Neural progenitor cell (in vitro differentiated cells): ENCODE data around the gene LUZP2. TPM values are rescaled to one million over a fixed set of nuclear protein-coding genes. Genes with fewer than 3 reads are reported as not detected.
A peak's percentile ranks its signal among the peaks of the same experiment; 100 is the strongest.

Experiments
- DNase-seq: peaks from one replicate; pipeline ENCODE4 v3.0.0-alpha.2; 2016; ENCODE audit warnings: low spot score
- H2AFZ ChIP-seq: fragments of 200-600 bp; sonication (generic); replicated peaks from 2 replicates; pipeline ENCODE4 v1.6.1; 2016; ENCODE audit warnings: antibody characterized with exemption
- H3F3A ChIP-seq: fragments of 200-600 bp; sonication (generic); 2 replicates; pipeline ENCODE4 v1.6.1; 2016; ENCODE audit warnings: antibody characterized with exemption, low read depth
- H3K27ac ChIP-seq: fragments of 200-600 bp; sonication (generic); 2 replicates; pipeline ENCODE4 v1.5.1; 2016; ENCODE audit warnings: mild to moderate bottlenecking
- H3K27me3 ChIP-seq: fragments of 200-600 bp; sonication (generic); 2 replicates; pipeline ENCODE4 v1.6.1; 2016; ENCODE audit warnings: mild to moderate bottlenecking, moderate library complexity
- H3K36me3 ChIP-seq: fragments of 200-600 bp; sonication (generic); 2 replicates; pipeline ENCODE4 v1.5.1; 2016
- H3K4me1 ChIP-seq: fragments of 200-600 bp; sonication (generic); 2 replicates; pipeline ENCODE4 v1.6.1; 2016; ENCODE audit warnings: mixed run types
- H3K4me2 ChIP-seq: fragments of 200-600 bp; sonication (generic); 2 replicates; pipeline ENCODE4 v1.6.1; 2016
- H3K4me3 ChIP-seq: fragments of 200-600 bp; sonication (generic); 2 replicates; pipeline ENCODE4 v1.5.1; 2016
- H3K79me2 ChIP-seq: fragments of 200-600 bp; sonication (generic); 2 replicates; pipeline ENCODE4 v1.6.1; 2016; ENCODE audit warnings: low read depth
- H3K9ac ChIP-seq: fragments of 200-600 bp; sonication (generic); 2 replicates; pipeline ENCODE4 v1.6.1; 2016
- H3K9me3 ChIP-seq: fragments of 200-600 bp; sonication (generic); 2 replicates; pipeline ENCODE4 v1.5.1; 2016; ENCODE audit warnings: low read depth
- H4K20me1 ChIP-seq: fragments of 200-600 bp; sonication (generic); 2 replicates; pipeline ENCODE4 v1.6.1; 2016; ENCODE audit warnings: low read depth
- H3K27ac Mint-ChIP-seq: 3 replicates; pipeline ENCODE4 v1.8.0; 2021; ENCODE audit warnings: mixed read lengths
- H3K27me3 Mint-ChIP-seq: 2 replicates; pipeline ENCODE4 v1.8.0; 2022; ENCODE audit warnings: low read depth, mild to moderate bottlenecking, inconsistent platforms, moderate library complexity, mixed read lengths; ENCODE audit not compliant: insufficient read depth
- H3K36me3 Mint-ChIP-seq: 3 replicates; pipeline ENCODE4 v1.8.0; 2021; ENCODE audit warnings: mixed read lengths
- H3K4me1 Mint-ChIP-seq: 3 replicates; pipeline ENCODE4 v1.8.0; 2021; ENCODE audit warnings: mixed read lengths
- H3K4me3 Mint-ChIP-seq: 3 replicates; pipeline ENCODE4 v1.8.0; 2021; ENCODE audit warnings: mild to moderate bottlenecking, moderate library complexity, mixed read lengths
- H3K9me3 Mint-ChIP-seq: 3 replicates; pipeline ENCODE4 v1.8.0; 2020; ENCODE audit warnings: mixed read lengths
- CTCF ChIP-seq: fragments of 200-600 bp; sonication (generic); IDR thresholded peaks from 2 replicates; pipeline ENCODE4 v1.5.1; 2017; ENCODE audit warnings: antibody characterized with exemption, mild to moderate bottlenecking
- EZH2 ChIP-seq: fragments of 200-600 bp; sonication (generic); IDR thresholded peaks from 2 replicates; pipeline ENCODE4 v1.6.1; 2017; ENCODE audit warnings: antibody characterized with exemption, mild to moderate bottlenecking, moderate library complexity
- EZH2phosphoT487 ChIP-seq: fragments of 200-600 bp; sonication (generic); IDR thresholded peaks from 2 replicates; pipeline ENCODE4 v1.6.1; 2017; ENCODE audit warnings: antibody characterized with exemption
- total RNA-seq: library from RNA; depleted of rRNA; stranded (reverse); fragments of >200 nt; gene quantifications from 2 replicates; pipeline ENCODE4 v1.2.3, GENCODE V29; 2015; ENCODE audit warnings: low replicate concordance

Gene LUZP2
- total RNA-seq, 1 donor from 2014 or later: 2.5 TPM

- H3K27me3 ChIP-seq: no peaks in the 10 kb centered on the region
- H3K4me2 ChIP-seq: no peak overlapping the region
- H3K27ac Mint-ChIP-seq: no peak overlapping the region
- H3K9me3 Mint-ChIP-seq: no peaks in the 10 kb centered on the region
- no peak for DNase-seq
- H4K20me1 ChIP-seq: no peaks in the 10 kb centered on the region
- no peak overlapping the region for H3K4me3 ChIP-seq
- H3K36me3 ChIP-seq: no peaks in the 10 kb centered on the region
- no peak overlapping the region for H3K4me3 Mint-ChIP-seq
- peak overlapping the region; percentile 3 for H2AFZ ChIP-seq
- peaks cover 2% of the 10 kb centered on the region for H3K27me3 Mint-ChIP-seq
- H3K36me3 Mint-ChIP-seq: no peaks in the 10 kb centered on the region
- TF ChIP-seq EZH2 (no peak), EZH2phosphoT487 (no peak), CTCF (no peak)
- H3F3A ChIP-seq: no peaks in the 10 kb centered on the region
- H3K4me1 ChIP-seq: no peaks in the 10 kb centered on the region
- no peak overlapping the region for H3K27ac ChIP-seq
- H3K79me2 ChIP-seq: no peaks in the 10 kb centered on the region
- no peaks in the 10 kb centered on the region for H3K9me3 ChIP-seq
- H3K9ac ChIP-seq: no peak overlapping the region
- no peaks in the 10 kb centered on the region for H3K4me1 Mint-ChIP-seq
Measured at GRCh38 chr11:24688981-24689380, 192.1 kb downstream of the LUZP2 start.

GRCh38 chr11:24697522-24698111 lies 200.8 kb downstream of the LUZP2 start:
- H3K4me3 ChIP-seq: no peak overlapping the region
- no peaks in the 10 kb centered on the region for H3K4me1 ChIP-seq
- H3F3A ChIP-seq: no peaks in the 10 kb centered on the region
- no peak overlapping the region for H3K9ac ChIP-seq
- no peak overlapping the region for H3K27ac Mint-ChIP-seq
- no peaks in the 10 kb centered on the region for H3K36me3 Mint-ChIP-seq
- no peaks in the 10 kb centered on the region for H3K27me3 Mint-ChIP-seq
- DNase-seq: no peak
- no peaks in the 10 kb centered on the region for H3K9me3 ChIP-seq
- no peak overlapping the region for H2AFZ ChIP-seq
- H4K20me1 ChIP-seq: no peaks in the 10 kb centered on the region
- H3K4me3 Mint-ChIP-seq: no peak overlapping the region
- H3K79me2 ChIP-seq: no peaks in the 10 kb centered on the region
- H3K36me3 ChIP-seq: no peaks in the 10 kb centered on the region
- H3K4me1 Mint-ChIP-seq: no peaks in the 10 kb centered on the region
- H3K9me3 Mint-ChIP-seq: no peaks in the 10 kb centered on the region
- TF ChIP-seq CTCF (no peak), EZH2phosphoT487 (no peak), EZH2 (no peak)
- H3K27me3 ChIP-seq: no peaks in the 10 kb centered on the region
- no peak overlapping the region for H3K4me2 ChIP-seq
- H3K27ac ChIP-seq: no peak overlapping the region

- Histone ChIP-seq H3F3A (no peaks in the 10 kb centered on the region), H3K4me1 (no peaks in the 10 kb centered on the region), H3K36me3 (no peaks in the 10 kb centered on the region), H3K4me3 (no peak overlapping the region), H2AFZ (no peak overlapping the region), H3K27me3 (no peaks in the 10 kb centered on the region), H4K20me1 (no peaks in the 10 kb centered on the region), H3K9me3 (no peaks in the 10 kb centered on the region), H3K9ac (no peak overlapping the region), H3K4me2 (no peak overlapping the region), H3K27ac (no peak overlapping the region), H3K79me2 (no peaks in the 10 kb centered on the region)
- no peak overlapping the region for H3K27ac Mint-ChIP-seq
- TF ChIP-seq CTCF (no peak), EZH2 (no peak), EZH2phosphoT487 (no peak)
- no peak overlapping the region for H3K4me3 Mint-ChIP-seq
- peaks cover 1% of the 10 kb centered on the region for H3K4me1 Mint-ChIP-seq
- H3K27me3 Mint-ChIP-seq: no peaks in the 10 kb centered on the region
- H3K36me3 Mint-ChIP-seq: no peaks in the 10 kb centered on the region
- H3K9me3 Mint-ChIP-seq: no peaks in the 10 kb centered on the region
- DNase-seq: no peak
Measured at GRCh38 chr11:24704716-24705115, 207.9 kb downstream of the LUZP2 start.
